H1 (cell line): Measurements from ENCODE around the gene CHAD. TPM values are rescaled to one million over a fixed set of nuclear protein-coding genes. Genes with fewer than 3 reads are reported as not detected.

Experiments used
- CTCF ChIA-PET: fragments of 300-600 bp; sonication (Branson Sonifier 250); formaldehyde crosslinking; loops from one replicate; lab custom pipeline; 2021; ENCODE audit not compliant: partially characterized antibody; lab: Charles Lee
- POLR2A ChIA-PET: fragments of 300-600 bp; sonication (Branson Sonifier 250); formaldehyde crosslinking; loops from one replicate; lab custom pipeline; 2021; ENCODE audit warnings: inconsistent platforms; ENCODE audit not compliant: partially characterized antibody; lab: Charles Lee
- DNase-seq, 2 experiments: peaks; one replicate each; pipeline versions ENCODE4 v3.0.0 to v3.0.0-alpha.2; 2010 to 2022; ENCODE audit warnings: low spot score in 2 of 2, low read depth in 1 of 2, mixed read lengths in 1 of 2
- FAIRE-seq: peaks from 2 replicates; lab custom pipeline; 2011; peaks lifted over from hg19 to GRCh38; lab: Jason Lieb, UNC
- H2AFZ ChIP-seq: 2 replicates; pipeline ENCODE4 v1.8.1; 2012; ENCODE audit warnings: low read length, inconsistent platforms
- H2AK5ac ChIP-seq: 2 replicates; pipeline ENCODE4 v1.6.1; 2013; ENCODE audit warnings: low read depth, low read length
- H2BK120ac ChIP-seq: replicated peaks from 2 replicates; pipeline ENCODE3; 2013; ENCODE audit warnings: low read depth, low read length, inconsistent platforms
- H2BK12ac ChIP-seq: 2 replicates; pipeline ENCODE4 v1.6.1; 2013; ENCODE audit warnings: low read depth, low read length
- H2BK15ac ChIP-seq: 2 replicates; pipeline ENCODE4 v1.6.1; 2013; ENCODE audit warnings: low read length
- H2BK20ac ChIP-seq: 2 replicates; pipeline ENCODE4 v1.6.1; 2013; ENCODE audit warnings: low read length
- H2BK5ac ChIP-seq: 2 replicates; pipeline ENCODE4 v1.6.1; 2013; ENCODE audit warnings: low read depth, low read length
- H3K14ac ChIP-seq: 2 replicates; pipeline ENCODE4 v1.6.1; 2013; ENCODE audit warnings: inconsistent platforms; ENCODE audit not compliant: insufficient read length
- H3K18ac ChIP-seq: 2 replicates; pipeline ENCODE4 v1.6.1; 2013; ENCODE audit warnings: low read length; ENCODE audit errors: extremely low read depth
- H3K23ac ChIP-seq: 2 replicates; pipeline ENCODE4 v1.6.1; 2013; ENCODE audit warnings: inconsistent platforms; ENCODE audit not compliant: insufficient read length
- H3K23me2 ChIP-seq: 2 replicates; pipeline ENCODE4 v1.6.1; 2013; ENCODE audit warnings: low read depth, low read length
- H3K27ac ChIP-seq: 2 replicates; pipeline ENCODE4 v1.6.1; 2011; ENCODE audit warnings: low read depth, low read length, inconsistent platforms
- H3K27me3 ChIP-seq, 4 experiments: replicated peaks in 1 of 4; 1 replicate in 1 of 4; 2 replicates in 3 of 4; pipeline versions ENCODE4 v1.6.1 to v1.8.1; 2011 to 2013; ENCODE audit warnings: low read length in 3 of 4, mild to moderate bottlenecking in 3 of 4, inconsistent platforms in 2 of 4, mixed read lengths in 2 of 4, moderate library complexity in 1 of 4; ENCODE audit not compliant: control insufficient read depth in 3 of 4, insufficient read depth in 3 of 4; ENCODE audit errors: extremely low read depth in 1 of 4
- H3K36me3 ChIP-seq, 4 experiments: 2 replicates each; pipeline versions ENCODE4 v1.6.1 to v1.8.1; 2011 to 2013; ENCODE audit warnings: mild to moderate bottlenecking in 4 of 4, low read length in 3 of 4, moderate library complexity in 2 of 4, control low read depth in 1 of 4, inconsistent platforms in 1 of 4; ENCODE audit not compliant: insufficient read depth in 4 of 4, control insufficient read depth in 2 of 4
- H3K4ac ChIP-seq: replicated peaks from 2 replicates; pipeline ENCODE3; 2013; ENCODE audit warnings: low read length, low read depth, mixed read lengths, inconsistent platforms; ENCODE audit not compliant: insufficient read length
- H3K4me1 ChIP-seq, 4 experiments: replicated peaks in 1 of 4; 1 replicate in 1 of 4; 2 replicates in 3 of 4; pipeline versions ENCODE4 v1.6.1 to v1.8.1; 2011 to 2013; ENCODE audit warnings: low read length in 3 of 4, inconsistent platforms in 2 of 4, mixed read lengths in 1 of 4; ENCODE audit not compliant: insufficient read depth in 4 of 4, control insufficient read depth in 3 of 4
- H3K4me2 ChIP-seq, 2 experiments: 2 replicates each; pipeline versions ENCODE4 v1.6.1 to v1.8.1; 2011 to 2013; ENCODE audit warnings: low read depth in 2 of 2, low read length in 2 of 2, control low read depth in 1 of 2, inconsistent platforms in 1 of 2, mild to moderate bottlenecking in 1 of 2; ENCODE audit not compliant: insufficient read depth in 1 of 2
- H3K4me3 ChIP-seq, 4 experiments: fragments of 200-600, 300-600 bp in 1 of 4; sonication (generic), shearing (Covaris generic), sonication (Bioruptor Twin) in 1 of 4; 2 replicates each; pipeline versions ENCODE4 v1.5.1 to v1.8.1; 2011 to 2016; ENCODE audit warnings: low read length in 4 of 4, low read depth in 3 of 4, control low read depth in 2 of 4, inconsistent platforms in 2 of 4, mild to moderate bottlenecking in 2 of 4, mixed read lengths in 1 of 4, moderate library complexity in 1 of 4; ENCODE audit not compliant: insufficient read depth in 2 of 4; ENCODE audit errors: extremely low read depth in 1 of 4
- H3K56ac ChIP-seq: replicated peaks from 2 replicates; pipeline ENCODE3; 2013; ENCODE audit warnings: low read depth, mild to moderate bottlenecking, mixed read lengths, low read length, inconsistent platforms; ENCODE audit not compliant: insufficient read length
- H3K79me1 ChIP-seq: 2 replicates; pipeline ENCODE4 v1.6.1; 2013; ENCODE audit warnings: low read depth, low read length, control low read depth
- H3K79me2 ChIP-seq, 2 experiments: 2 replicates each; pipeline versions ENCODE4 v1.6.1 to v1.8.1; 2012 to 2013; ENCODE audit warnings: low read length in 2 of 2, mild to moderate bottlenecking in 2 of 2, inconsistent platforms in 1 of 2; ENCODE audit not compliant: insufficient read depth in 2 of 2, control insufficient read depth in 1 of 2
- H3K9ac ChIP-seq, 4 experiments: replicated peaks in 1 of 4; 1 replicate in 1 of 4; 2 replicates in 3 of 4; pipeline versions ENCODE4 v1.6.1 to v1.8.1; 2011 to 2013; ENCODE audit warnings: low read depth in 3 of 4, low read length in 3 of 4, control low read depth in 2 of 4, mild to moderate bottlenecking in 2 of 4, moderate library complexity in 2 of 4, inconsistent platforms in 1 of 4; ENCODE audit errors: extremely low read depth in 1 of 4
- H3K9me3 ChIP-seq, 2 experiments: 2 replicates each; pipeline versions ENCODE4 v1.6.1 to v1.8.1; 2012 to 2013; ENCODE audit warnings: mild to moderate bottlenecking in 2 of 2, moderate library complexity in 2 of 2, control low read depth in 1 of 2, inconsistent platforms in 1 of 2, low read depth in 1 of 2, low read length in 1 of 2, mixed read lengths in 1 of 2; ENCODE audit not compliant: insufficient read depth in 2 of 2
- H4K20me1 ChIP-seq, 2 experiments: replicated peaks in 1 of 2; 2 replicates each; pipeline versions ENCODE3 to v1.8.1; 2011 to 2013; ENCODE audit warnings: inconsistent platforms in 2 of 2, low read length in 2 of 2, mild to moderate bottlenecking in 1 of 2; ENCODE audit not compliant: insufficient read depth in 2 of 2, control insufficient read depth in 1 of 2
- H4K5ac ChIP-seq: 2 replicates; pipeline ENCODE4 v1.6.1; 2013; ENCODE audit warnings: low read length, low read depth, mixed read lengths, inconsistent platforms; ENCODE audit not compliant: insufficient read length
- H4K8ac ChIP-seq: 2 replicates; pipeline ENCODE4 v1.8.0; 2013; ENCODE audit warnings: mild to moderate bottlenecking, moderate library complexity, low read length, inconsistent platforms; ENCODE audit not compliant: insufficient read depth; ENCODE audit errors: extremely low read depth
- H4K91ac ChIP-seq: replicated peaks from 2 replicates; pipeline ENCODE3; 2013; ENCODE audit warnings: low read length, mixed read lengths, inconsistent platforms; ENCODE audit not compliant: insufficient read length
- ATF3 ChIP-seq: IDR thresholded peaks from 2 replicates; pipeline ENCODE4 v1.6.1; 2011; ENCODE audit warnings: low read depth, mild to moderate bottlenecking, low read length; ENCODE audit not compliant: insufficient read depth
- CEBPB ChIP-seq: IDR thresholded peaks from 2 replicates; pipeline ENCODE4 v1.6.1; 2012; ENCODE audit warnings: low read depth, low read length
- CREB1 ChIP-seq: IDR thresholded peaks from 2 replicates; pipeline ENCODE4 v1.6.1; 2012; ENCODE audit warnings: inconsistent platforms
- GTF2F1 ChIP-seq: IDR thresholded peaks from 2 replicates; pipeline ENCODE4 v1.6.1; 2012; ENCODE audit warnings: low read depth, low read length, improper control_type of control experiment, borderline replicate concordance
- HDAC6 ChIP-seq: IDR thresholded peaks from one replicate; pipeline ENCODE4 v1.7.1; 2012; ENCODE audit warnings: low read depth, mild to moderate bottlenecking, inconsistent platforms, low read length, moderate library complexity
- JUN ChIP-seq: IDR thresholded peaks from 2 replicates; pipeline ENCODE4 v1.6.1; 2011; ENCODE audit warnings: low read depth, mild to moderate bottlenecking, improper control_type of control experiment, low read length
- KDM5A ChIP-seq: fragments of 200-600 bp; IDR thresholded peaks from 2 replicates; pipeline ENCODE4 v1.7.1; 2012; ENCODE audit warnings: mild to moderate bottlenecking, low read length, inconsistent platforms, mixed read lengths
- RAD21 ChIP-seq, 2 experiments: IDR thresholded peaks in 1 of 2; conservative IDR thresholded peaks in 1 of 2; 2 replicates each; pipeline ENCODE4 v1.6.1; 2011; ENCODE audit warnings: low read depth in 2 of 2, low read length in 2 of 2, improper control_type of control experiment in 1 of 2, inconsistent platforms in 1 of 2, mild to moderate bottlenecking in 1 of 2, moderate library complexity in 1 of 2
- TAF1 ChIP-seq: IDR thresholded peaks from 2 replicates; pipeline ENCODE4 v1.6.1; 2011; ENCODE audit warnings: mild to moderate bottlenecking, low read depth, low read length
- WGBS, 2 experiments: shearing (Covaris generic) in 1 of 2; methylation state at CpG; one replicate each; pipeline versions ENCODE4 v1.1.6 to v1.1.7; 2013 to 2015; ENCODE audit warnings: low lambda C conversion rate in 2 of 2, mixed read lengths in 2 of 2, inconsistent platforms in 1 of 2, low coverage in 1 of 2, missing lambda C conversion rate in 1 of 2; ENCODE audit not compliant: insufficient replicate concordance in 2 of 2, insufficient coverage in 1 of 2, insufficient read length in 1 of 2; ENCODE audit errors: extremely low coverage in 1 of 2, missing lambda C conversion rate in 1 of 2; 5-methylcytosine and 5-hydroxymethylcytosine counted together
- polyA plus RNA-seq, 7 experiments: library from polyadenylated mRNA; depleted of rRNA in 3 of 7; stranded (reverse) in 5 of 7; unstranded in 2 of 7; fragments of >200 nt in 5 of 7; fragments of 200-250 nt in 2 of 7; gene quantifications; 1 replicate in 5 of 7; 2 replicates in 1 of 7; 4 replicates in 1 of 7; pipeline versions ENCODE4 v1.2.1 to v1.2.3, GENCODE V29; 2011 to 2013; ENCODE audit warnings: missing spikeins in 2 of 7, mixed read lengths in 2 of 7
- total RNA-seq: library from RNA; stranded (reverse); fragmentation: NEBNext Ultra II Directional; extraction: Animal tissue kit (Norgen Biotek cat#: 25700); gene quantifications from 2 replicates; pipeline ENCODE4 v1.2.1, GENCODE V29; 2021

Gene CHAD
- total and polyA plus RNA-seq, 2 of the 8 experiments (the other 6 are each of a cell fraction or from before 2014, with no cell fraction given) = 0.03 TPM; not detected in 1

GRCh38 chr17:50472286-50472685 lies 3.6 kb upstream of the CHAD start:
- Histone ChIP-seq H3K56ac (no peak overlapping the region), H3K27me3 (peaks cover 8 to 35% (median 27%) of the 10 kb centered on the region in 4 experiments; a peak in 6 of 7 replicates), H3K18ac (no peak overlapping the region), H3K79me2 (no peaks in the 10 kb centered on the region), H4K8ac (no peak overlapping the region), H2BK5ac (no peak overlapping the region), H3K4ac (no peak overlapping the region), H4K20me1 (peaks cover 0 to 3% of the 10 kb centered on the region in 2 experiments), H2AFZ (no peak overlapping the region), H2BK20ac (no peak overlapping the region), H2BK120ac (no peak overlapping the region), H4K91ac (no peak overlapping the region), H2BK15ac (no peak overlapping the region), H3K79me1 (no peaks in the 10 kb centered on the region), H3K23ac (no peak overlapping the region), H3K4me3 (no peak overlapping the region), H3K36me3 (no peaks in the 10 kb centered on the region), H3K4me2 (no peak overlapping the region), H3K23me2 (peaks cover 7% of the 10 kb centered on the region; the same call in 1 of the 2 replicates), H3K9me3 (no peaks in the 10 kb centered on the region), H4K5ac (no peak overlapping the region), H3K4me1 (peaks cover 0 to 14% (median 10%) of the 10 kb centered on the region in 4 experiments; a peak in 6 of 7 replicates), H2AK5ac (no peak overlapping the region), H2BK12ac (no peak overlapping the region), H3K9ac (no peak overlapping the region), H3K14ac (no peak overlapping the region), H3K27ac (no peak overlapping the region)
- ChIA-PET CTCF (interaction anchor here (0.6 to 8.8 kb wide), 11 partner anchors 11 to 148 kb away, joined by 3 to 49 read pairs (median 4); partner anchors contain the start of gene LRRC59), POLR2A (interaction anchor here (1.1 kb wide), 1 partner anchor 41 kb away, joined by 3 read pairs; no protein-coding TSS in a partner anchor)
- TF ChIP-seq ATF3 (no peak), KDM5A (no peak), CEBPB (no peak), CREB1 (no peak), TAF1 (no peak), HDAC6 (no peak), JUN (no peak), RAD21 (IDR thresholded peaks at IDR 0.05 in 1 of 2, conservative IDR thresholded peaks at IDR 0.05 in 1 of 2; ENCODE audit: low read depth in 2 of 2, low read length in 2 of 2) (no peak), GTF2F1 (no peak)
- DNase-seq = no peak
- no peak for FAIRE-seq
- WGBS, 2 experiments = 92% methylated on average over 6 of the region's 10 CpGs; no CpG with 5 or more reads in 1 of the 2 experiments
